ENCODE measurements around the gene MAD1L1. TPM values are rescaled to one million over a fixed set of nuclear protein-coding genes. Genes with fewer than 3 reads are reported as not detected.

The MAD1L1 gene
- total and polyA plus RNA-seq, 11 donors, result 11.1 to 29.7 (median 20.9) TPM

DNA sequence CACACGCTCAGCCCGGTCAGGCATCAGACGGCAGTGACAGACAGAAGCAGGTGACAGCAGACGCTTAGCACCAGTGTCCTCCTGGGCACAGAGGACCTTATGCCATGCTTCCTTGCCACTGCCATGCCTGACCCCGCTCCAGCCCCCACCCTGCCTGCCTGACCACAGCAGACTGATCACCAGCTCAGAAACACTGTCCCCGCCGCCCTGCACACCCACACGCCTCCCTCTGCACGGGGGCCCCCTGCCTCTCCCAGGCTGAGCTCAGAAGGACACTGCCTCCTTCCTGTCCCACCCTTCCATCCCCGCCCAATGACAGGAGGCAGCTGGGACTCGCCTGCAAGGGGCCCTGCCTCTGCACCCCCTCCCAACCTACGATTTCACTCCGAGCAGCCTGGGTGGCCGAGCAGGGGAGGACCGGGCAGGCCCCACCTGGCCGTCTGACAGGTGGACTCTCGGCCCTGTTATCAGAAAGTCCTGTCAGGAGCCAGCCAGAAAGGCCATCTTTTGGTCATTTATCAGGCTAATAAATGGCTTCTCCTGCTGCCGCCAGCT lies 379.2 kb downstream of the MAD1L1 start:
- Histone ChIP-seq H3K4me1 (no peaks in the 10 kb centered on the region), H3K36me3 (no peaks in the 10 kb centered on the region), H3K27ac (no peak overlapping the region), H3K9me3 (no peaks in the 10 kb centered on the region), H3K27me3 (no peaks in the 10 kb centered on the region), H3K4me3 (no peak overlapping the region)
- ATAC-seq, result no peak
- WGBS, 4 donors, result 85 to 89% (median 88%) methylated on average over 17 to 18 of the region's 18 CpGs
- DNase-seq, result peak in 2 of 5 donors; percentile 21 to 52
- TF ChIP-seq POLR2A (IDR thresholded peaks at IDR 0.05), result no peak
- TF ChIP-seq, protein P1, sequence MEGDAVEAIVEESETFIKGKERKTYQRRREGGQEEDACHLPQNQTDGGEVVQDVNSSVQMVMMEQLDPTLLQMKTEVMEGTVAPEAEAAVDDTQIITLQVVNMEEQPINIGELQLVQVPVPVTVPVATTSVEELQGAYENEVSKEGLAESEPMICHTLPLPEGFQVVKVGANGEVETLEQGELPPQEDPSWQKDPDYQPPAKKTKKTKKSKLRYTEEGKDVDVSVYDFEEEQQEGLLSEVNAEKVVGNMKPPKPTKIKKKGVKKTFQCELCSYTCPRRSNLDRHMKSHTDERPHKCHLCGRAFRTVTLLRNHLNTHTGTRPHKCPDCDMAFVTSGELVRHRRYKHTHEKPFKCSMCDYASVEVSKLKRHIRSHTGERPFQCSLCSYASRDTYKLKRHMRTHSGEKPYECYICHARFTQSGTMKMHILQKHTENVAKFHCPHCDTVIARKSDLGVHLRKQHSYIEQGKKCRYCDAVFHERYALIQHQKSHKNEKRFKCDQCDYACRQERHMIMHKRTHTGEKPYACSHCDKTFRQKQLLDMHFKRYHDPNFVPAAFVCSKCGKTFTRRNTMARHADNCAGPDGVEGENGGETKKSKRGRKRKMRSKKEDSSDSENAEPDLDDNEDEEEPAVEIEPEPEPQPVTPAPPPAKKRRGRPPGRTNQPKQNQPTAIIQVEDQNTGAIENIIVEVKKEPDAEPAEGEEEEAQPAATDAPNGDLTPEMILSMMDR (IDR thresholded peaks at IDR 0.05), result no peak
- intact Hi-C loops (cut with DNase I), result no loop called here

DNA sequence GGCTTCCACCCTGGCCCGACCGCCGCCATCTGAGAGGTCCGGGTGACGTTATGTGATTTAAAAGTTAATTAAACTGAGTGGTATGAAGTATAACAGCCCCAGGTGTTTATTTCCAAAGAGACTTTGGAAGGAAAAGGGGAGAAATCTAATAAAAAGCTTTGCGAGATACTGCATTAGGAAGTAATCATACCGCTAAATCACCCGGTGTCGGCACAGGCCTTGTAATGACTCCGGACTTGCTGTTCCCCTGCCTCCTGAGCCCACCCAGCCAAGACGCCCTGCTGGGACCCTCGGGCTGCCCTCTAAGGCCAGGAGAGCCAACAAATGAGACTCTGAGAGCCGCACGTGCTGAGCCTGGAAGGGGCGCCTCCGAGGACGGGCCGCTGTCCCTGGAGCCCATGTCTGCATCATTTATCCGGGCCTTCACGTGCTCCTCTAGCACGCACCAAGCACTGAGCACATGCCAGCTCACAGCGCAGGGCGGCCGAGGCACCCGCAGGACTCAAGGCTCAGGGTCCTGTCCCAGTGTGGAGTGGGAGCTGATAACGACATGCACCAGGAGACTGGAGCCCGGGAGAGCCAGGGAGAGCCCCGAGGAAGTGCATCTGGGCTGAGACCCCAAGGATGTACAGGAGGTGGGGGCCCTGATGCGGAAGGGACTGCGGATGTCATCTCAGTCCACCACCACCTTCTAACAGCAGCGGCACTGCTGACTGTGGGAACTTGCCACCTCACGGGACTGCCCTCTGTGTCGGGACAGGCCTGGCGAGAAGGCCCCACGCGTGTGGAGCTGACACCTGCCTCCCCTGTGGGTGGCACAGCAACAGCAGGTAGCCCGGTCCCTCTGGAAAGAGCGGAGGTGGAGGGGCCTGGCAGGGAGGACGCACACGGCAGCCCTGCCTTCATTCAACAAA lies 380.0 kb downstream of the MAD1L1 start:
- intact Hi-C loops (cut with DNase I), result no loop called here
- H3K36me3 ChIP-seq, result no peaks in the 10 kb centered on the region
- 94 to 96% (median 94%) methylated on average over 33 to 40 of the region's 40 CpGs for WGBS, 4 donors
- no peaks in the 10 kb centered on the region for H3K4me1 ChIP-seq
- H3K27ac ChIP-seq, result no peak overlapping the region
- no peaks in the 10 kb centered on the region for H3K9me3 ChIP-seq
- DNase-seq (peak in 3 of 5 donors; percentile 22 to 53 (median 34)), ATAC-seq (no peak)
- no peaks in the 10 kb centered on the region for H3K27me3 ChIP-seq
- H3K4me3 ChIP-seq, result no peak overlapping the region
- TF ChIP-seq, protein P1 (IDR thresholded peaks at IDR 0.05), result no peak
- TF ChIP-seq POLR2A (IDR thresholded peaks at IDR 0.05), result no peak

DNA sequence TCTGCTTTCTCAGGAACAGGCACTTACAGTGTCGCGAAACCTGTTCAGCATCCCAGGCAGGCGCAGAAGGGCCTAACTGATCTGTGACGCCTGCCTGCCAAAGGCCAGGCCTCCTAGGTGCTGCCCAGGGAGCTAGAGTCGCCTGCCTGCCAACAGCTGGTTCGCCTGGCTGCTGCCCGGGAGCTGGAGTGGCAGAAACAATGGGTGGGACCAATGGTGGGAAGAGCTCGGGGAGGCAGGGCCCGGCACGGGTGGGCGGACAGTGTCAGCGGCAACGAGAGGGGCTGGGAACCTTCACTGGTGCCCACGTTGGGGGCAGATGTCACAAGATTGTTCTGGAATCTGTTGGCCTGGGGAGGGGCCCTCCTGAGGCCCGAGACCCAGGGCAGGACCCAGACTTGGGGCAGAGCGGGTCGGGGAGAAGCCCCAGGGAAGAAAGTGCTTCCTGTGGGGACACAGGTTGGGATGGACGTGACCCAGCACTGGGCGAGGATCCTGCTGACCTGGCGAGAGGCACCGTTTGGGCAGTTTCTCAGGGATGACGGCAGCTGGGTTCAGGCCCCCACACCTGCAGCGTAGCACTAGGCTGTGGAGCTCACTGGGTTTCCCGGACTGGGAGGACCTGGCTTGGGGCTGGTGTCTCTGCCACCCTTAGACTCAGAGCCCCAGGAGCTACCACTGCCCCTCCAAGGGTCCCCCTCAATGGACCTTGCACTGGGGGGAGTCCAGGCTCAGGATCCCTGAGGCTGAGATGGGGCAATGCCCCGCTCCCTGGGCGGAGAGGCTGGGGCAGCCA lies 380.8 kb downstream of the MAD1L1 start:
- intact Hi-C loops (cut with DNase I), result no loop called here
- ATAC-seq (no peak), DNase-seq (peak in 3 of 5 donors; percentile 11 to 52 (median 31))
- H3K9me3 ChIP-seq, result no peaks in the 10 kb centered on the region
- H3K27me3 ChIP-seq, result no peaks in the 10 kb centered on the region
- no peak overlapping the region for H3K27ac ChIP-seq
- no peaks in the 10 kb centered on the region for H3K4me1 ChIP-seq
- WGBS, 4 donors, result 89 to 94% (median 93%) methylated on average over 25 to 26 of the region's 26 CpGs
- no peaks in the 10 kb centered on the region for H3K36me3 ChIP-seq
- TF ChIP-seq POLR2A (IDR thresholded peaks at IDR 0.05), result no peak
- TF ChIP-seq, protein P1 (IDR thresholded peaks at IDR 0.05), result no peak
- H3K4me3 ChIP-seq, result no peak overlapping the region
